Heart left ventricle (tissue), 13 donors: ENCODE measurements around the gene TSPAN15.

Experiments used
- POLR2A ChIP-seq, 2 donors: fragments of 450-650 bp; IDR thresholded peaks; one replicate each; pipeline ENCODE4 v1.6.1; 2017; ENCODE audit warnings: antibody characterized with exemption in 2 of 2, mild to moderate bottlenecking in 2 of 2, moderate library complexity in 2 of 2
- TF ChIP-seq, protein P1 (sequence below), 12 donors: fragments of 200-600 bp; sonication (generic) in 4 of 12; IDR thresholded peaks; one replicate each; pipeline versions ENCODE4 v1.5.0 to v1.8.0; 2018 to 2022; ENCODE audit warnings: antibody characterized with exemption in 12 of 12, mild to moderate bottlenecking in 5 of 12
- donor health status: ischemic (EF 13 %, LVEDD 7.1; RV severe dilation, severe dysfunction).
- donor health status: DM: no; HTN: yes; CAD: no.
- donor health status: DM: no; HTN: no; CAD: no.
- donor health status: ischemic (EF 25% LVEDD 6.9; RV normal size, moderate dysfunction).
- donor health status: ischemic (EF 25% LVEDD 5.7; RV mildly dilated, moderate dysfunction).
- donor health status: ischemic (EF 35%, LVEDD 5.7; RV mildly dilated, moderate dysfunction).
- donor health status: nonischemic (EF 11% LVEDD 7.7; RV severe dilation, severe dysfunction).
- donor health status: DM: yes; HTN: yes; CAD: no.
- donor health status: PGD.
- donor health status: ischemic (EF 29% LVEDD 5.4; RV normal size, mild dysfunction).
- donor health status: nonischemic (EF 23%, LVEDD 6.1; RV moderate dilation, normal function).

DNA sequence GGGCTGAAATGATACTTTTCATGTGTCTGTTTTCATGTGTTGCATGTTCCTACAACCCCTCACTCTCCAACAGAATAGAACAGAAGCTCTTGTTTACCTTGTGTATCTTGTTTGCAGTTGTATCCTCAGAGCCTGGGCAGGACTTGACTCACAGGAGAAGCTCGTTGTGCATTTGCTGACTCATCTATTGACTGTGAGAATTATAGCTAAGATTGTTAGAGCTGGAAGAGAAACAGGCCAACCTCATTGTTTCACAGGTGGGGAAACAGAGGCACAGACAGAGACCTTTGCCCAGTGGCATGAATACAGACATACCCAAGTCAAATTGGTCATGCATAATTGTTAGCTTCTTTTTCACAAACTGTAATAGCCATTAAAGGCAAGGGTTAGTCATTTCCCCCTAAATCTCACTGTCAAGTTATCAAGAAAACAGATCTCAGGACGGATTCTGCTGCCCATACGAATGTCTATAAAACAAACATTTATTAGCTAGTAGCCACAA, 4.6 kb upstream of the TSPAN15 start:
- TF ChIP-seq, protein P1, sequence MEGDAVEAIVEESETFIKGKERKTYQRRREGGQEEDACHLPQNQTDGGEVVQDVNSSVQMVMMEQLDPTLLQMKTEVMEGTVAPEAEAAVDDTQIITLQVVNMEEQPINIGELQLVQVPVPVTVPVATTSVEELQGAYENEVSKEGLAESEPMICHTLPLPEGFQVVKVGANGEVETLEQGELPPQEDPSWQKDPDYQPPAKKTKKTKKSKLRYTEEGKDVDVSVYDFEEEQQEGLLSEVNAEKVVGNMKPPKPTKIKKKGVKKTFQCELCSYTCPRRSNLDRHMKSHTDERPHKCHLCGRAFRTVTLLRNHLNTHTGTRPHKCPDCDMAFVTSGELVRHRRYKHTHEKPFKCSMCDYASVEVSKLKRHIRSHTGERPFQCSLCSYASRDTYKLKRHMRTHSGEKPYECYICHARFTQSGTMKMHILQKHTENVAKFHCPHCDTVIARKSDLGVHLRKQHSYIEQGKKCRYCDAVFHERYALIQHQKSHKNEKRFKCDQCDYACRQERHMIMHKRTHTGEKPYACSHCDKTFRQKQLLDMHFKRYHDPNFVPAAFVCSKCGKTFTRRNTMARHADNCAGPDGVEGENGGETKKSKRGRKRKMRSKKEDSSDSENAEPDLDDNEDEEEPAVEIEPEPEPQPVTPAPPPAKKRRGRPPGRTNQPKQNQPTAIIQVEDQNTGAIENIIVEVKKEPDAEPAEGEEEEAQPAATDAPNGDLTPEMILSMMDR (IDR thresholded peaks at IDR 0.05) = no peak
- TF ChIP-seq POLR2A (IDR thresholded peaks at IDR 0.05) = no peak
